Stomach (tissue), 4 donors: Measurements from ENCODE around the gene DCLK2.

Source experiments
- POLR2A ChIP-seq, 4 donors: fragments of 450-650 bp; IDR thresholded peaks; one replicate each; pipeline ENCODE4 v1.6.1; 2016; ENCODE audit warnings: antibody characterized with exemption in 4 of 4, control low read depth in 2 of 4, mild to moderate bottlenecking in 1 of 4, moderate library complexity in 1 of 4
- POLR2AphosphoS5 ChIP-seq, 3 donors: sonication (generic); formaldehyde crosslinking; IDR thresholded peaks; one replicate each; pipeline ENCODE4 v1.6.1; 2016; ENCODE audit warnings: antibody characterized with exemption in 3 of 3
- TF ChIP-seq, protein P1 (sequence below), 7 experiments: fragments of 450-650 bp in 4 of 7; fragments of 200-600 bp in 3 of 7; sonication (generic) in 3 of 7; IDR thresholded peaks; one replicate each; pipeline ENCODE4 v1.5.1; 2016 to 2019; ENCODE audit warnings: antibody characterized with exemption in 7 of 7, control low read depth in 2 of 7, mild to moderate bottlenecking in 1 of 7

- TF ChIP-seq, protein P1, sequence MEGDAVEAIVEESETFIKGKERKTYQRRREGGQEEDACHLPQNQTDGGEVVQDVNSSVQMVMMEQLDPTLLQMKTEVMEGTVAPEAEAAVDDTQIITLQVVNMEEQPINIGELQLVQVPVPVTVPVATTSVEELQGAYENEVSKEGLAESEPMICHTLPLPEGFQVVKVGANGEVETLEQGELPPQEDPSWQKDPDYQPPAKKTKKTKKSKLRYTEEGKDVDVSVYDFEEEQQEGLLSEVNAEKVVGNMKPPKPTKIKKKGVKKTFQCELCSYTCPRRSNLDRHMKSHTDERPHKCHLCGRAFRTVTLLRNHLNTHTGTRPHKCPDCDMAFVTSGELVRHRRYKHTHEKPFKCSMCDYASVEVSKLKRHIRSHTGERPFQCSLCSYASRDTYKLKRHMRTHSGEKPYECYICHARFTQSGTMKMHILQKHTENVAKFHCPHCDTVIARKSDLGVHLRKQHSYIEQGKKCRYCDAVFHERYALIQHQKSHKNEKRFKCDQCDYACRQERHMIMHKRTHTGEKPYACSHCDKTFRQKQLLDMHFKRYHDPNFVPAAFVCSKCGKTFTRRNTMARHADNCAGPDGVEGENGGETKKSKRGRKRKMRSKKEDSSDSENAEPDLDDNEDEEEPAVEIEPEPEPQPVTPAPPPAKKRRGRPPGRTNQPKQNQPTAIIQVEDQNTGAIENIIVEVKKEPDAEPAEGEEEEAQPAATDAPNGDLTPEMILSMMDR (IDR thresholded peaks at IDR 0.05): no peak
- no peak for TF ChIP-seq POLR2A (IDR thresholded peaks at IDR 0.05)
- no peak for TF ChIP-seq POLR2AphosphoS5 (IDR thresholded peaks at IDR 0.05)
Observed at GRCh38 chr4:150050566-150050965, 27.7 kb upstream of the DCLK2 start.
